ENCODE measurements around the gene CDKN1A.
"Not testable (repeated sequence)": the region's sequence is repeated elsewhere in the genome, so short reads cannot be mapped to it uniquely, and the experiment has no call there.

CDKN1A gene

GRCh38 chr6:36720251-36721141 is 42.0 kb downstream of the CDKN1A start:
- TF ChIP-seq FOXA1 (IDR thresholded peaks at IDR 0.05), result no peak
- TF ChIP-seq CTBP1 (IDR thresholded peaks at IDR 0.05; ENCODE audit: borderline replicate concordance), result no peak
- no peak for TF ChIP-seq TARDBP (IDR thresholded peaks at IDR 0.05)
- TF ChIP-seq HDGF (IDR thresholded peaks at IDR 0.05; ENCODE audit: borderline replicate concordance), result no peak
- TF ChIP-seq BHLHE40 (IDR thresholded peaks at IDR 0.05; ENCODE audit: borderline replicate concordance), result no peak
- TF ChIP-seq SP1 (IDR thresholded peaks at IDR 0.05), result no peak
- TF ChIP-seq ARNT (IDR thresholded peaks at IDR 0.05), result no peak
- TF ChIP-seq LEF1 (IDR thresholded peaks at IDR 0.05; ENCODE audit: borderline replicate concordance), result no peak
- no peak for TF ChIP-seq FOXM1 (IDR thresholded peaks at IDR 0.05; ENCODE audit: borderline replicate concordance)
- no peak for TF ChIP-seq FOXK2 (IDR thresholded peaks at IDR 0.05)
- no peak for TF ChIP-seq L3MBTL2 (conservative IDR thresholded peaks at IDR 0.05)
- TF ChIP-seq ELF4 (IDR thresholded peaks at IDR 0.05), result no peak
- TF ChIP-seq PKNOX1 (IDR thresholded peaks at IDR 0.05), result no peak
- TF ChIP-seq ZNF384 (IDR thresholded peaks at IDR 0.05), result no peak
- TF ChIP-seq SUZ12 (IDR thresholded peaks at IDR 0.05), result no peak
- TF ChIP-seq NFRKB (IDR thresholded peaks at IDR 0.05), result no peak
- no peak for DNase-seq (ENCODE audit: extremely low spot score)
- POLR2A ChIA-PET, result interaction anchor here (1.0 kb wide), 1 partner anchor 154 kb away, joined by 3 read pairs; the partner anchor contains the start of gene PPIL1

GRCh38 chr6:36721369-36722140 is 43.0 kb downstream of the CDKN1A start:
- CTCF ChIA-PET, result no interaction called here
- TF ChIP-seq TARDBP (IDR thresholded peaks at IDR 0.05), result no peak
- TF ChIP-seq ARNT (IDR thresholded peaks at IDR 0.05), result no peak
- TF ChIP-seq ZNF384 (IDR thresholded peaks at IDR 0.05), result no peak
- TF ChIP-seq FOXM1 (IDR thresholded peaks at IDR 0.05; ENCODE audit: borderline replicate concordance), result no peak
- TF ChIP-seq LEF1 (IDR thresholded peaks at IDR 0.05; ENCODE audit: borderline replicate concordance), result no peak
- no peak for TF ChIP-seq HDGF (IDR thresholded peaks at IDR 0.05; ENCODE audit: borderline replicate concordance)
- no peak for TF ChIP-seq FOXA1 (IDR thresholded peaks at IDR 0.05)
- TF ChIP-seq ELF4 (IDR thresholded peaks at IDR 0.05), result no peak
- TF ChIP-seq L3MBTL2 (conservative IDR thresholded peaks at IDR 0.05), result no peak
- no peak for TF ChIP-seq NFRKB (IDR thresholded peaks at IDR 0.05)
- TF ChIP-seq SUZ12 (IDR thresholded peaks at IDR 0.05), result no peak
- no peak for TF ChIP-seq CTBP1 (IDR thresholded peaks at IDR 0.05; ENCODE audit: borderline replicate concordance)
- no peak for TF ChIP-seq PKNOX1 (IDR thresholded peaks at IDR 0.05)
- no peak for TF ChIP-seq BHLHE40 (IDR thresholded peaks at IDR 0.05; ENCODE audit: borderline replicate concordance)
- TF ChIP-seq SP1 (IDR thresholded peaks at IDR 0.05), result no peak
- TF ChIP-seq FOXK2 (IDR thresholded peaks at IDR 0.05), result no peak

More at GRCh38 chr6:36720251-36721141, 42.0 kb downstream of the CDKN1A start:
- CTCF ChIA-PET, result no interaction called here

GRCh38 chr6:36722365-36722764 is 43.9 kb downstream of the CDKN1A start:
- POLR2A ChIA-PET, result no interaction called here
- no peak for TF ChIP-seq ARNT (IDR thresholded peaks at IDR 0.05)
- no peak for TF ChIP-seq HDGF (IDR thresholded peaks at IDR 0.05; ENCODE audit: borderline replicate concordance)
- TF ChIP-seq FOXA1 (IDR thresholded peaks at IDR 0.05), result no peak
- TF ChIP-seq TARDBP (IDR thresholded peaks at IDR 0.05), result no peak
- TF ChIP-seq PKNOX1 (IDR thresholded peaks at IDR 0.05), result no peak
- TF ChIP-seq L3MBTL2 (conservative IDR thresholded peaks at IDR 0.05), result no peak
- TF ChIP-seq CTBP1 (IDR thresholded peaks at IDR 0.05; ENCODE audit: borderline replicate concordance), result no peak
- no peak for TF ChIP-seq SP1 (IDR thresholded peaks at IDR 0.05)
- no peak for TF ChIP-seq ELF4 (IDR thresholded peaks at IDR 0.05)
- no peak for TF ChIP-seq SUZ12 (IDR thresholded peaks at IDR 0.05)
- no peak for TF ChIP-seq BHLHE40 (IDR thresholded peaks at IDR 0.05; ENCODE audit: borderline replicate concordance)
- no peak for TF ChIP-seq LEF1 (IDR thresholded peaks at IDR 0.05; ENCODE audit: borderline replicate concordance)
- TF ChIP-seq FOXM1 (IDR thresholded peaks at IDR 0.05; ENCODE audit: borderline replicate concordance), result no peak
- no peak for TF ChIP-seq ZNF384 (IDR thresholded peaks at IDR 0.05)
- no peak for TF ChIP-seq FOXK2 (IDR thresholded peaks at IDR 0.05)
- no peak for TF ChIP-seq NFRKB (IDR thresholded peaks at IDR 0.05)
- DNase-seq (ENCODE audit: extremely low spot score), result no peak
- CTCF ChIA-PET, result interaction anchor here (1.1 kb wide), 1 partner anchor 37 kb away, joined by 3 read pairs; no protein-coding TSS in a partner anchor

More at GRCh38 chr6:36721369-36722140, 43.0 kb downstream of the CDKN1A start:
- POLR2A ChIA-PET, result no interaction called here
- DNase-seq (ENCODE audit: extremely low spot score), result no peak

- TF ChIP-seq FOXK2 (IDR thresholded peaks at IDR 0.05), result no peak
- TF ChIP-seq SP1 (IDR thresholded peaks at IDR 0.05), result no peak
- TF ChIP-seq FOXM1 (IDR thresholded peaks at IDR 0.05; ENCODE audit: borderline replicate concordance), result no peak
- no peak for TF ChIP-seq NFRKB (IDR thresholded peaks at IDR 0.05)
- TF ChIP-seq PKNOX1 (IDR thresholded peaks at IDR 0.05), result no peak
- TF ChIP-seq SUZ12 (IDR thresholded peaks at IDR 0.05), result no peak
- no peak for TF ChIP-seq ZNF384 (IDR thresholded peaks at IDR 0.05)
- no peak for TF ChIP-seq L3MBTL2 (conservative IDR thresholded peaks at IDR 0.05)
- TF ChIP-seq ARNT (IDR thresholded peaks at IDR 0.05), result no peak
- TF ChIP-seq TARDBP (IDR thresholded peaks at IDR 0.05), result no peak
- TF ChIP-seq FOXA1 (IDR thresholded peaks at IDR 0.05), result no peak
- TF ChIP-seq ELF4 (IDR thresholded peaks at IDR 0.05), result no peak
- no peak for TF ChIP-seq HDGF (IDR thresholded peaks at IDR 0.05; ENCODE audit: borderline replicate concordance)
- no peak for TF ChIP-seq BHLHE40 (IDR thresholded peaks at IDR 0.05; ENCODE audit: borderline replicate concordance)
- TF ChIP-seq LEF1 (IDR thresholded peaks at IDR 0.05; ENCODE audit: borderline replicate concordance), result no peak
- no peak for TF ChIP-seq CTBP1 (IDR thresholded peaks at IDR 0.05; ENCODE audit: borderline replicate concordance)
- CTCF ChIA-PET, result interaction anchor here (1.1 kb wide), 1 partner anchor 37 kb away, joined by 3 read pairs; no protein-coding TSS in a partner anchor
- no peak for DNase-seq (ENCODE audit: extremely low spot score)
- POLR2A ChIA-PET, result no interaction called here
These were observed 44.4 kb downstream of the CDKN1A start for GRCh38 chr6:36722879-36723278.

GRCh38 chr6:36723992-36724391 is 45.5 kb downstream of the CDKN1A start:
- POLR2A ChIA-PET; DNase-seq (ENCODE audit: extremely low spot score): not testable (repeated sequence)
- CTCF ChIA-PET, result interaction anchor here (0.7 to 1.5 kb wide), 5 partner anchors 15 to 145 kb away, joined by 3 to 5 read pairs (median 4); no protein-coding TSS in a partner anchor
